ENCODE measurements around the gene NELL1. TPM values are rescaled to one million over a fixed set of nuclear protein-coding genes. Genes with fewer than 3 reads are reported as not detected.

NELL1 gene
- total and polyA plus RNA-seq, 2 donors (not counting 1 experiment from before 2014, with no cell fraction given), result not detected

DNA sequence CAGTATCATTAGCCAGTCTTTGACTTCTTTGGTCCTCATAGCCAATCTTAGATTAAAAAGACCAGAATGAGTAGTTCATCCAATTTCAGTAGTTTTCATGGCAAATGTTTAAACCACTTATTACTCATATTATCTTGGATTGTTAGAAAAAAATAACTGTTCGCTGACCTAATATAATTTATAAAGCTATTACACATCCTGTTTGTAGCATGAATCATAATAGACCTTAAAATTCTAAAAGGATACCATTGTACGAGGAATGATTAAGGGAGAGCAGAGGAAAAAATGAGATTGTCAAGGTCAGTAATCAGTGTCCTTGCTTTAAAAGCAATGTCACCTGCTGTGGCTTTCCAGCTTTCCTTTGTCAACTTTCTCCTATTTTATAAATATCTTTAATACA lies 371.2 kb downstream of the NELL1 start:
- DNase-seq (ENCODE audit: low read depth in 2 of 2), result no peak
- Histone ChIP-seq H3K79me2 (ENCODE audit: control insufficient read depth, insufficient read depth, low read length) (no peaks in the 10 kb centered on the region), H3K9ac (ENCODE audit: insufficient read depth, low read length) (no peak overlapping the region), H3K27ac (ENCODE audit: insufficient read depth, low read length) (no peak overlapping the region), H4K20me1 (ENCODE audit: control insufficient read depth, extremely low read depth, insufficient read depth, low read length) (no peaks in the 10 kb centered on the region), H2AFZ (ENCODE audit: low read length) (no peak overlapping the region), H3K36me3 (ENCODE audit: control insufficient read depth, insufficient read depth, low read length) (no peaks in the 10 kb centered on the region), H3K27me3 (ENCODE audit: control insufficient read depth, insufficient read depth, low read length) (no peaks in the 10 kb centered on the region), H3K4me3 (replicated peaks in 1 of 4; ENCODE audit: control extremely low read depth in 1 of 4, insufficient read depth in 1 of 4, low read depth in 3 of 4, low read length in 4 of 4) (no peak overlapping the region), H3K4me1 (ENCODE audit: control insufficient read depth, extremely low read depth, insufficient read depth, low read length) (no peaks in the 10 kb centered on the region), H3K4me2 (ENCODE audit: extremely low read depth, insufficient read depth, low read length) (no peak overlapping the region), H3K9me3 (ENCODE audit: control insufficient read depth, insufficient read depth, low read depth, low read length) (no peaks in the 10 kb centered on the region)
- TF ChIP-seq, protein P1, sequence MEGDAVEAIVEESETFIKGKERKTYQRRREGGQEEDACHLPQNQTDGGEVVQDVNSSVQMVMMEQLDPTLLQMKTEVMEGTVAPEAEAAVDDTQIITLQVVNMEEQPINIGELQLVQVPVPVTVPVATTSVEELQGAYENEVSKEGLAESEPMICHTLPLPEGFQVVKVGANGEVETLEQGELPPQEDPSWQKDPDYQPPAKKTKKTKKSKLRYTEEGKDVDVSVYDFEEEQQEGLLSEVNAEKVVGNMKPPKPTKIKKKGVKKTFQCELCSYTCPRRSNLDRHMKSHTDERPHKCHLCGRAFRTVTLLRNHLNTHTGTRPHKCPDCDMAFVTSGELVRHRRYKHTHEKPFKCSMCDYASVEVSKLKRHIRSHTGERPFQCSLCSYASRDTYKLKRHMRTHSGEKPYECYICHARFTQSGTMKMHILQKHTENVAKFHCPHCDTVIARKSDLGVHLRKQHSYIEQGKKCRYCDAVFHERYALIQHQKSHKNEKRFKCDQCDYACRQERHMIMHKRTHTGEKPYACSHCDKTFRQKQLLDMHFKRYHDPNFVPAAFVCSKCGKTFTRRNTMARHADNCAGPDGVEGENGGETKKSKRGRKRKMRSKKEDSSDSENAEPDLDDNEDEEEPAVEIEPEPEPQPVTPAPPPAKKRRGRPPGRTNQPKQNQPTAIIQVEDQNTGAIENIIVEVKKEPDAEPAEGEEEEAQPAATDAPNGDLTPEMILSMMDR (conservative IDR thresholded peaks at IDR 0.05 in 1 of 2, IDR thresholded peaks at IDR 0.05 in 1 of 2; ENCODE audit: low read depth in 1 of 2, low read length in 2 of 2), result no peak
- TF ChIP-seq EZH2 (IDR thresholded peaks at IDR 0.05; ENCODE audit: low read length, missing control alignments), result no peak

DNA sequence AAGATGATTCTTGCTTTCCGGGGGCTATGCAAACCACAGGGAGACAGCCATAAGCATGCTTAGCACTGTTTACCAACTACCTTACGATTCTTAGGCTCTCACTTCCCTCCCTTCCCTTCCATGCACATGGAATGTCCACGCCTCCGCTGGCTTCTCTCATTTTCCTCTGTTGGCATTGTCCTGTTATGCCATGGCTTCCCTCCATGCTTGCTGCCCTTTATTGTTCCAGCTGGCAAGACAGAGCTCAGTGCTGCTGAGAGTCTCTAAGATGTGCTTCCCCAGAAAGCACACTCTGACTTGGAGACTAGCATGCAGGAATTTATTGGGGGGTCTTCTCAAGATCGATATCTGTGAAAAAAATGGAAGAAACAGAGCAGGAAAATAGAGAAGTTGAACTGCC lies 379.2 kb downstream of the NELL1 start:
- no peak for DNase-seq (ENCODE audit: low read depth in 2 of 2)
- Histone ChIP-seq H3K9me3 (ENCODE audit: control insufficient read depth, insufficient read depth, low read depth, low read length) (no peaks in the 10 kb centered on the region), H3K4me3 (replicated peaks in 1 of 4; ENCODE audit: control extremely low read depth in 1 of 4, insufficient read depth in 1 of 4, low read depth in 3 of 4, low read length in 4 of 4) (no peak overlapping the region), H2AFZ (ENCODE audit: low read length) (no peak overlapping the region), H3K4me1 (ENCODE audit: control insufficient read depth, extremely low read depth, insufficient read depth, low read length) (no peaks in the 10 kb centered on the region), H4K20me1 (ENCODE audit: control insufficient read depth, extremely low read depth, insufficient read depth, low read length) (no peaks in the 10 kb centered on the region), H3K4me2 (ENCODE audit: extremely low read depth, insufficient read depth, low read length) (no peak overlapping the region), H3K36me3 (ENCODE audit: control insufficient read depth, insufficient read depth, low read length) (no peaks in the 10 kb centered on the region), H3K27ac (ENCODE audit: insufficient read depth, low read length) (no peak overlapping the region), H3K27me3 (ENCODE audit: control insufficient read depth, insufficient read depth, low read length) (no peaks in the 10 kb centered on the region), H3K9ac (ENCODE audit: insufficient read depth, low read length) (no peak overlapping the region), H3K79me2 (ENCODE audit: control insufficient read depth, insufficient read depth, low read length) (no peaks in the 10 kb centered on the region)
- TF ChIP-seq, protein P1 (conservative IDR thresholded peaks at IDR 0.05 in 1 of 2, IDR thresholded peaks at IDR 0.05 in 1 of 2; ENCODE audit: low read depth in 1 of 2, low read length in 2 of 2), result no peak
- TF ChIP-seq EZH2 (IDR thresholded peaks at IDR 0.05; ENCODE audit: low read length, missing control alignments), result no peak

DNA sequence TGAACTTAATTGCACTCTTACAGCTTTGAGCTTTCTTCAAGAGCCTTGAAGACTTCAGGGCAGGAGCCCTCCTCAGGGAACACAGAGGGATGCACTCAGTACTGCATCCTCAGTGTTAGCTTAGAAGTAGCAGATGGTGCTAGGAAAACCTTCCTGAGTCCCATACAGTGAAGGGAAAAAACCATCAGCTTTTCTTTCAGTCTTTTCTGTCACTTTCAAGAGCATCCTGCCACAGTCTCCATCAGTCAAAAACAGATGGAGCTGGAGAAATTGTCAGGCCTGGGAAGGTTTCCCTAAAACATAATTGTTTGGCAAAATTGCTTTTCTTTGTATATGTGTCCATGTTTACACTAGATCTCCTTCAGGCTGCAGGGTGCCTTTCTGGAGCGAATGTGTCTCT lies 384.1 kb downstream of the NELL1 start:
- no peaks in the 10 kb centered on the region for H4K20me1 ChIP-seq (ENCODE audit: control insufficient read depth, extremely low read depth, insufficient read depth, low read length)

More for the DNA sequence above, 384.1 kb downstream of the NELL1 start:
- DNase-seq (ENCODE audit: low read depth in 2 of 2), result no peak
- no peaks in the 10 kb centered on the region for H3K36me3 ChIP-seq (ENCODE audit: control insufficient read depth, insufficient read depth, low read length)
- no peak overlapping the region for H3K9ac ChIP-seq (ENCODE audit: insufficient read depth, low read length)
- H3K79me2 ChIP-seq (ENCODE audit: control insufficient read depth, insufficient read depth, low read length), result no peaks in the 10 kb centered on the region
- H2AFZ ChIP-seq (ENCODE audit: low read length), result no peak overlapping the region
- no peak overlapping the region for H3K27ac ChIP-seq (ENCODE audit: insufficient read depth, low read length)
- no peak for TF ChIP-seq EZH2 (IDR thresholded peaks at IDR 0.05; ENCODE audit: low read length, missing control alignments)
- TF ChIP-seq, protein P1 (conservative IDR thresholded peaks at IDR 0.05 in 1 of 2, IDR thresholded peaks at IDR 0.05 in 1 of 2; ENCODE audit: low read depth in 1 of 2, low read length in 2 of 2), result no peak
- H3K4me3 ChIP-seq (replicated peaks in 1 of 4; ENCODE audit: control extremely low read depth in 1 of 4, insufficient read depth in 1 of 4, low read depth in 3 of 4, low read length in 4 of 4), result no peak overlapping the region
- H3K27me3 ChIP-seq (ENCODE audit: control insufficient read depth, insufficient read depth, low read length), result no peaks in the 10 kb centered on the region
- no peaks in the 10 kb centered on the region for H3K9me3 ChIP-seq (ENCODE audit: control insufficient read depth, insufficient read depth, low read depth, low read length)
- no peak overlapping the region for H3K4me2 ChIP-seq (ENCODE audit: extremely low read depth, insufficient read depth, low read length)
- no peaks in the 10 kb centered on the region for H3K4me1 ChIP-seq (ENCODE audit: control insufficient read depth, extremely low read depth, insufficient read depth, low read length)
